SW 1271 (cell line): ENCODE results near the gene SLC35F1.

Experiments
- DNase-seq, 2 experiments: peaks; one replicate each; lab custom pipeline; 2025; lab: John Stamatoyannopoulos, UW

The SLC35F1 gene

DNA sequence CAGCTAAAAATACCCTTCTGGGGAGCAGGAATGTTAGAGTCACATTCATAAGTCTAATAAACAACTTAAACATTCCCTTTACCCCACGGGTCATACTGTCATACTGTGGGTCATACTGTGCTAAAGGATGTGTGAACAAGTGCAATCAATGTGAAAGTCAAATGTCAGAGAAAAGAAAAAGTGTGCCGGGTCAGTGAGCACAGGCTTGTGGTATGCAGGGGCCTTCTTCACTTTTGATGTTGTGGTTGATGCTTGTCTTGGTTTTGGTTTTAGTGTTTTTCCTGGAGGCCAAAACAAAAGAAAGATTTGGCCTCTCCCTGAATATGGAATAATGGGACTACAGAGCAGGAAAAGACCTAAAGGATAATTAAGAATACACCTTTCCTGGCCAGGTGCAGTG is 373.1 kb downstream of the SLC35F1 start:
- DNase-seq: no peak

- no peak for DNase-seq
Observed at GRCh38 chr6:118281291-118281690, 374.2 kb downstream of the SLC35F1 start.

GRCh38 chr6:118283766-118284165 is 376.7 kb downstream of the SLC35F1 start:
- peak in 1 of 2 experiments; percentile 55 for DNase-seq

GRCh38 chr6:118284736-118285360 is 377.8 kb downstream of the SLC35F1 start:
- DNase-seq: peak in 1 of 2 experiments; percentile 35

DNA sequence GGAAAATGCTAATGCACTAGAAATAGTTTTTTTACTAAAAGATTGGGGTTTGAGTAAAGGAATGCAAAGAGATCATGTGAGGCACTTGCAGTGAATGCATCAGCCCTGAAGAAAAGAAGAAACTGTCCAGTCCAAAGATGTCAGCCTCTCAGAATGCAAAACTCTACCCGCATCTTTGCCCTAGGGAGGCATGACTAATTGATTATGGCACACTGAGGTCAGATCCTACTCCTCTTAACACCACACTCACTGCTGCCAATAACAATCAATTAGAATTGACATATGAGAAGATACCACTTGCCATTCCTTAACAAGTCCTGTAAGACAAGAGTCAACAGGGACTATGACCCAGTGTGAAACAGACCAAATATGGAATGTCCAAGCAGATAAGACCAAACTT is 378.7 kb downstream of the SLC35F1 start:
- no peak for DNase-seq

DNA sequence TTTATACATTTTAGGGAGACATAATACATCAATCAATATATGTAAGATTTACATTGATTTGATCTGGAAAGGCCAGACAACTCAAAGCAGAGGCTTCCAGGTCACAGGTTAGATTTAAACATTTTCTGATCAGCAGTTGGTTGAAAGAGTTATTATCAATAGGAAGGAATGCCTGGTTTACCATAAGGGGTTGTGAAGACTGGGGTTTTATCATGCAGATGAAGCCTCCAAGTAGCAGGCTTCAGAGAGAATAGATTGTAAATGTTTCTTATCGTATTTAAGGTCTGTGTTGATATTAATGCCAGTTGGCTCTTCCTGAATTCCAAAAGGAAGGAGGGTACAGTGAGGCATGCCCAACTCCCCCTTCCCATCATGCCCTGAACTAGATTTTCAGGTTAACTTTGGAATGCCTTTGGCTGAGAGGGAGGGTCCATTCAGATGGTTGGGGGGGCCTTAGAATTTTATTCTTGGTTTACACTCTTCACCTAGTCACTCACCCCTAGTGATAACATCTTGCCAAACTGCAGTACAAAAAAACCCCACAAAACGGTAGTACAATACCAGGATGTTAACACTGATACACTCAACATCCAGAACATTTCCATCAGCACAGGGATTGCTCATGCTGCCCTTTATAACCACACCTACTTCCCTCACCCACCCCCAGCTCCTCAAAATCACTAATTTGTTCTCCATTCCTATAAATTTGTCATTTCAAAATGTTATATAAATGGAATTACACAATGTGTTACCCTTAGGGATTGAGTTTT is 381.5 kb downstream of the SLC35F1 start:
- no peak for DNase-seq

GRCh38 chr6:118292558-118292957 is 385.5 kb downstream of the SLC35F1 start:
- DNase-seq: no peak

DNA sequence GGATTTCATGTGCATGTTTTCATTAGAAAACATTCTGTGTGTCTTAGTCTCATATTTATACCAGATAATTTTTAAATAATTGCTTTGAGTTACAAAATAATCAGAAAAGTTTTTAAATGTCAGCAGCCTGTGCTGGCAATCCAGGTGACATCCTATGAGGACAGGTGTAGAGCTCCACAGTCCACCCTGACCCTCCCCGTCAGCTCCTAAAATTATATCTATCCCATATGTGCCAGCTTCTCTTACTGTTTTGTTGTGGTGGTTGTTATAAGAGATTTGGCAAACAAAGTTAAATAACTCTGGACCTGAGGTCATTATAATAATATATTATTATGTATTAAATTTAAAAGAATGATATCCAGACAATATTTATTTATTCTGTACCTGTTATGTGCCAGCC is 387.8 kb downstream of the SLC35F1 start:
- DNase-seq: no peak

GRCh38 chr6:118295336-118295735 is 388.3 kb downstream of the SLC35F1 start:
- DNase-seq: no peak

- DNase-seq: no peak
Observed at GRCh38 chr6:118296129-118296901, 389.3 kb downstream of the SLC35F1 start.

DNA sequence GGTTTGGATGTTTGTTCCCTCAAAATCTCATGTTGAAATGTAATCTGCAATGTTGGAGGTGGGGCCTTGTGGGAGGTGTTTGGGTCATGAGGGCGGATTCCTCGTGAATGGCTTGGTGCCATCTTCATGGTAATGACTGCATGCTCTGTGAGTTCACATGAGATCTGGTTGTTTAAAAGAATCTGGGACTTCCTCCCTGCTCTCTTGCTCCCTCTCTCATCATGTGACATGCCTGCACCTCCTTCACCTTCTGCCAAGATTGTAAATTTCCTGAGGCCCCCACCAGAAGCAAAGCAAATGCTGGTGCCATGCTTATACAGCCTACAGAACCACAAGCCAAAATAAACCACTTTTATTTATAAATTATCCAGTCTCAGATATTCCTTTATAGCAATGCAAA is 390.8 kb downstream of the SLC35F1 start:
- DNase-seq: no peak

- no peak for DNase-seq
Observed at GRCh38 chr6:118298476-118299427, 391.7 kb downstream of the SLC35F1 start.

GRCh38 chr6:118299457-118299856 is 392.4 kb downstream of the SLC35F1 start:
- DNase-seq: no peak

GRCh38 chr6:118304321-118304720 is 397.3 kb downstream of the SLC35F1 start:
- no peak for DNase-seq

- DNase-seq: no peak
Observed at GRCh38 chr6:118305081-118305480, 398.0 kb downstream of the SLC35F1 start.

DNA sequence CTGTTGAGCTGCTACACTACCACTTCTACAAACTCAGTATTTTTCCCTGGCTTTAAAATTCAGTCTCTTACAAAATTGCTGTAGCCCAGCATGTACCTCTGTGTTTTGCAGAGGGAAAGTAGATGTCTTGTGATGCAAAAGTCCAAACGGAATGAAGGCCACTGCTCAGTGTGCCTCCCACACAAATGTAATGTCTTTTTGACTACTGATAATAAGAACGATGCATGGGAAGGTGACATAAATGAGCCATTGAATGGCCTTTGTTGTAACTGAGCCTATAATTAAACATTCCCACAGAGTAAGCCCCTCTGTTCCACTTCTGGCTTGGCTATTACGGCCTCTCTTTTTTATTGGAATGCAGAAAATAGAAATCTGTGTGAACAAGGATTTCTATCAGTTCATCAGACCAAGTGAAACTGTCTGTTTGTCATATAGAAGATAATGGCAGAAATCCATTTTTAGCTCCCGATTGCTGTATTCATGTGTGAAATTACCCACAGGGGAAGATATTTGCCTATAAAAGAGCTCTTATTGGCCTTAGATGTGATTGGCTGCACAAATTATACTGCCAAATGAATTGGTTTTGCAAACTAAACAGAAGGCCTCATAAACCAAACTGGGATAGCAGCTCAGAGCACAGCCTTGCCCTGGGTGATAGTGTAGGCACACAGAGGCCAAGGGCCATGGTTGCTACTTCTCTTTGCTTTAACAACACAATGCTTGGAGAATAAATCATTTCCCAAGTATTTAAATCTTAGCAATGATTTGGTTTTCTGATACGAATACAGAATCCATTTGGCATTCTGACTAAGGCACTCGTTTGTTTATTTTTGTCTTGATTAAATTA is 399.6 kb downstream of the SLC35F1 start:
- DNase-seq: no peak

- no peak for DNase-seq
Observed at GRCh38 chr6:118307581-118307980, 400.5 kb downstream of the SLC35F1 start.

DNA sequence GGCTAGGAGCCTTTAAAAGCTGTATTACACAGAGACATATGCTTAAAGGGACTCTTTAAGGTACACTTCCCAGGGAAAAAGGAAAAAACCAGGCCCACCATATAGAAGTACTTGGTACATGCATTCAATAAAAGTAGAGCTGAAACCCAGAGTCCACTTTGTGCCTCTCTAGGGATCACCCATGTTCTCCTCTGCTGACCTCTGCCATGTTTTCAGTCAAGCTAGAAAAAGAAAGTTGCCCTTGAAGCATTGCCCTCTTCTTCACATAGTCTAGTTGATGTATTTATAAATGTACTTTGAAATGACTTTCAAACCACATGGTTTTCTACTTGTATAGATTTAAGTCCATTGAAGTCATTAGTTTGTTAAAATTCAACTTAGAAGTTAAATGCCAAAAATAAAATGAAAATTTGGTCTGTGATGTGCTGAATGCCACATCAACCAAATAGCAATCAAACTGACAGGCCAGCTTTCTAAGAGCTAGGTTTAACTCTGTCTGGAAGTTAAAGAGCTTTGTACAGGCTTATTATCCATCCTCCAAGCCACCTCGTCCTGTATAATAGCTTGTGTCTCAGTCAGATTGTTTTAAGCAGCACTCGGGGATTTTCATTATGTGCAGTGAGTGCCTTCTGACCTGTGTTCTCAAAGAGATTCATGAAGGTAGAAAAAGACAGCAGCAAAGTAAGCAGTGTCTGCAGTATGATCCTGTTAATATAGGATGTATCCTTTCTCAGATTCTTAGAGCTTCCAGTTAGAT is 402.5 kb downstream of the SLC35F1 start:
- DNase-seq: no peak

GRCh38 chr6:118313208-118313607 is 406.1 kb downstream of the SLC35F1 start:
- no peak for DNase-seq

GRCh38 chr6:118313762-118314161 is 406.7 kb downstream of the SLC35F1 start:
- DNase-seq: no peak
